K562 (cell line): Measurements from ENCODE around the gene NOTCH1. TPM values are rescaled to one million over a fixed set of nuclear protein-coding genes. Genes with fewer than 3 reads are reported as not detected.
A peak's percentile ranks its signal among the peaks of the same experiment; 100 is the strongest.

ENCODE experiments used
- ARID2 ChIP-seq: fragments of 450-650 bp; IDR thresholded peaks from 2 replicates; pipeline ENCODE4 v1.6.1; 2017; ENCODE audit warnings: antibody characterized with exemption, mild to moderate bottlenecking
- BMI1 ChIP-seq: fragments of 150-350 bp; IDR thresholded peaks from 2 replicates; pipeline ENCODE4 v1.6.1; 2014; ENCODE audit warnings: low read length
- ELK3 ChIP-seq: fragments of 450-650 bp; formaldehyde crosslinking; IDR thresholded peaks from 2 replicates; pipeline ENCODE4 v1.4.0; 2020; ENCODE audit warnings: mild to moderate bottlenecking
- FOXK2 ChIP-seq, 2 experiments: fragments of 450-650 bp; IDR thresholded peaks in 1 of 2; conservative IDR thresholded peaks in 1 of 2; 2 replicates each; pipeline ENCODE4 v1.6.1; 2016; ENCODE audit warnings: low read depth in 2 of 2, mild to moderate bottlenecking in 1 of 2
- GTF2F1 ChIP-seq: IDR thresholded peaks from 2 replicates; pipeline ENCODE4 v1.6.1; 2011; ENCODE audit warnings: low read depth, low read length, improper control_type of control experiment
- GTF3C2 ChIP-seq: IDR thresholded peaks from 3 replicates; pipeline ENCODE4 v1.6.1; 2011; ENCODE audit warnings: borderline replicate concordance, mild to moderate bottlenecking, moderate library complexity; ENCODE audit not compliant: insufficient read length; ENCODE audit errors: extremely low read depth
- HOMEZ ChIP-seq: fragments of 250-450 bp; sonication (Bioruptor Pico); IDR thresholded peaks from 2 replicates; pipeline ENCODE4 v1.4.0; 2020; ENCODE audit warnings: mild to moderate bottlenecking, moderate library complexity
- ILK ChIP-seq: fragments of 450-650 bp; IDR thresholded peaks from 2 replicates; pipeline ENCODE4 v1.6.1; 2016; ENCODE audit warnings: missing genetic modification characterization, low read depth, mild to moderate bottlenecking, missing compliant biosample characterization, moderate library complexity, borderline replicate concordance
- MTA2 ChIP-seq: fragments of 450-650 bp; IDR thresholded peaks from 2 replicates; pipeline ENCODE4 v1.6.1; 2016; ENCODE audit warnings: low read depth
- NCOA4 ChIP-seq: fragments of 450-650 bp; IDR thresholded peaks from 2 replicates; pipeline ENCODE4 v1.6.1; 2018; ENCODE audit warnings: mild to moderate bottlenecking; ENCODE audit not compliant: partially characterized antibody
- NEUROD1 ChIP-seq: fragments of 150-350 bp; IDR thresholded peaks from 2 replicates; pipeline ENCODE4 v1.6.1; 2014; ENCODE audit warnings: borderline replicate concordance, low read length, low read depth; ENCODE audit not compliant: partially characterized antibody
- PHB ChIP-seq: fragments of 250-450 bp; sonication (Bioruptor Pico); IDR thresholded peaks from 2 replicates; pipeline ENCODE4 v1.5.0; 2021
- STAT5A ChIP-seq: IDR thresholded peaks from 2 replicates; pipeline ENCODE4 v1.6.1; 2012; ENCODE audit warnings: low read length, inconsistent platforms, borderline replicate concordance
- WHSC1 ChIP-seq: IDR thresholded peaks from one replicate; pipeline ENCODE4 v1.6.1; 2012; ENCODE audit warnings: low read length, control low read depth, inconsistent platforms
- ZFPM2 ChIP-seq: fragments of 250-450 bp; sonication (Bioruptor Pico); IDR thresholded peaks from 2 replicates; pipeline ENCODE4 v1.5.1; 2022; ENCODE audit warnings: mild to moderate bottlenecking
- ZMIZ1 ChIP-seq, 2 experiments: fragments of 150-350 bp in 1 of 2; IDR thresholded peaks; 2 replicates each; pipeline ENCODE4 v1.6.1; 2012 to 2016; ENCODE audit warnings: low read depth in 2 of 2, low read length in 2 of 2, mild to moderate bottlenecking in 1 of 2, moderate library complexity in 1 of 2
- ZNF707 ChIP-seq: fragments of 250-450 bp; sonication (Bioruptor Pico); conservative IDR thresholded peaks from 2 replicates; pipeline ENCODE4 v1.8.0; 2022; ENCODE audit warnings: inconsistent platforms, mild to moderate bottlenecking, moderate library complexity
- polyA plus RNA-seq, 8 experiments: library from polyadenylated mRNA; depleted of rRNA in 4 of 8; stranded (reverse) in 5 of 8; unstranded in 3 of 8; fragments of >200 nt; fragmentation: Nextera tagmentation in 2 of 8; fragmentation: Illumina TruSeq in 1 of 8; extraction: Ambion mirVana in 2 of 8; extraction: Trizol in 1 of 8; gene quantifications; 2 replicates each; pipeline versions ENCODE4 v1.2.1 to v1.2.3, GENCODE V29; 2011 to 2014; ENCODE audit warnings: inconsistent platforms in 1 of 8, missing spikeins in 1 of 8
- total RNA-seq, 7 experiments: library from RNA; depleted of rRNA in 6 of 7; stranded (reverse); fragments of >200 nt in 6 of 7; fragmentation: Illumina TruSeq in 2 of 7; extraction: Trizol in 2 of 7; gene quantifications; 2 replicates each; pipeline versions ENCODE4 v1.2.1 to v1.2.3, GENCODE V29; 2011 to 2021; ENCODE audit warnings: low replicate concordance in 1 of 7

The NOTCH1 gene
- total and polyA plus RNA-seq, 9 of the 15 experiments (the other 6 are each of a cell fraction or from before 2014, with no cell fraction given), result 0.03 to 31.4 (median 2.3) TPM

- no peak for TF ChIP-seq WHSC1
- no peak for TF ChIP-seq NCOA4
- no peak for TF ChIP-seq ZMIZ1 (IDR thresholded peaks at IDR 0.05; ENCODE audit: low read depth in 2 of 2, low read length in 2 of 2)
- no peak for TF ChIP-seq ZFPM2 (CRISPR knock-in tag)
- no peak for TF ChIP-seq ELK3 (CRISPR knock-in tag)
- TF ChIP-seq NEUROD1, result no peak
- no peak for TF ChIP-seq ARID2
- TF ChIP-seq BMI1, result no peak
- no peak for TF ChIP-seq ILK (tag)
- no peak for TF ChIP-seq PHB (CRISPR knock-in tag)
- no peak for TF ChIP-seq STAT5A
- TF ChIP-seq ZNF707 (CRISPR knock-in tag), result no peak
- no peak for TF ChIP-seq GTF2F1
- no peak for TF ChIP-seq HOMEZ (CRISPR knock-in tag)
- TF ChIP-seq MTA2, result no peak
- no peak for TF ChIP-seq GTF3C2
- 0 out of 4 replicates have a peak, but pooled peaks of 1 of the 2 experiments have one; percentile 45 for TF ChIP-seq FOXK2 (conservative IDR thresholded peaks at IDR 0.05 in 1 of 2, IDR thresholded peaks at IDR 0.05 in 1 of 2; ENCODE audit: low read depth in 2 of 2)
These were observed 6.1 kb downstream of the NOTCH1 start (continued) for GRCh38 chr9:136539427-136540421.
